GM12872 (cell line): ENCODE data around the gene LRP1B.

Experiments used
- TF ChIP-seq, protein P1 (sequence below): IDR thresholded peaks from 3 replicates; pipeline ENCODE4 v1.5.1; 2011; ENCODE audit warnings: low read depth, mild to moderate bottlenecking, low read length, moderate library complexity; ENCODE audit not compliant: insufficient read depth

LRP1B gene

DNA sequence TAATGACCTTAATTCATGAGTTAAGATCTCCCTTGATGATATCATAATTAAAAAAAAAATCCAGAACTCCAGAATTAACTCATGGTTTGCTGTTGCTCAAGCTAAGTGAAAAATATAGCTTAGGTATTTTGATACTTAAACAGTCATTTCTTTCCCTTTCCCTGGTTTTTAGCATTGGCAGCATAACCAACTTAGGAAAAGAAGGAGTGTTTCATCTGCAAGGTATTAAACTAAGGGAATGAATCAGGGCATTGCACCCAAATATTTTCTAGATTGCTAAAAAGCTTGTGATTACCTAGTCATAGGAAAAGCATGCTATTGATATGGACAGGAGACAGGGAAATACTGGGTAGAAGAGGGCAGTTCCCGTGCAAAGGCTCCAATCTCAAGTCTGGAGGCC lies 207.2 kb downstream of the LRP1B start:
- TF ChIP-seq, protein P1, sequence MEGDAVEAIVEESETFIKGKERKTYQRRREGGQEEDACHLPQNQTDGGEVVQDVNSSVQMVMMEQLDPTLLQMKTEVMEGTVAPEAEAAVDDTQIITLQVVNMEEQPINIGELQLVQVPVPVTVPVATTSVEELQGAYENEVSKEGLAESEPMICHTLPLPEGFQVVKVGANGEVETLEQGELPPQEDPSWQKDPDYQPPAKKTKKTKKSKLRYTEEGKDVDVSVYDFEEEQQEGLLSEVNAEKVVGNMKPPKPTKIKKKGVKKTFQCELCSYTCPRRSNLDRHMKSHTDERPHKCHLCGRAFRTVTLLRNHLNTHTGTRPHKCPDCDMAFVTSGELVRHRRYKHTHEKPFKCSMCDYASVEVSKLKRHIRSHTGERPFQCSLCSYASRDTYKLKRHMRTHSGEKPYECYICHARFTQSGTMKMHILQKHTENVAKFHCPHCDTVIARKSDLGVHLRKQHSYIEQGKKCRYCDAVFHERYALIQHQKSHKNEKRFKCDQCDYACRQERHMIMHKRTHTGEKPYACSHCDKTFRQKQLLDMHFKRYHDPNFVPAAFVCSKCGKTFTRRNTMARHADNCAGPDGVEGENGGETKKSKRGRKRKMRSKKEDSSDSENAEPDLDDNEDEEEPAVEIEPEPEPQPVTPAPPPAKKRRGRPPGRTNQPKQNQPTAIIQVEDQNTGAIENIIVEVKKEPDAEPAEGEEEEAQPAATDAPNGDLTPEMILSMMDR: no peak

DNA sequence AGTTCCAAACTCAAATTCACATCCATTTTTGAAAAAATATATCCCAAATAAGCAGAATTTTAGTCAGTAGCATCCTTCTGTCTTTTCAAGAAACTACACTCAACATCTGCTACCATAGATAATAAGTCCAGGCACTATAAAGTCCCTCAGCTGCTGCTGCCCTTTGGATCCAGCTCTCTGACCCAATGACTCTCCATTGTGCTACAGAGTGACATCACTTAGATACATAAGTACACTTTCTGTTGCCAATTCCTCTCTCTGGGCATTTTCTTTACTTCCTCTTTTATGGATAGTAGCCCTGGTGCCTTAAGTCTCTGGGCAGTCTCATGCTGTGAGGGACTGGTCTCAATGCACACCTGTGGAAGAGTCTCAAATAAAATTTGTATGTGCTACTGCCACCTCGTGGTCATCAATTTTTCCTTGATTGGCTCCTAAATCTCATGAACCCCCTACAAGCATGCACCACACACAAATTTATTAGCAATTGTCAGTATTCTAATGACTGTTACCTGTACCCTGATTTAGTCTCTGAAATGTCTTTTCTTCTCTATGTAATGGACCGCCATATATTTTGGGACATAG lies 219.2 kb downstream of the LRP1B start:
- TF ChIP-seq, protein P1: peak; percentile 46

DNA sequence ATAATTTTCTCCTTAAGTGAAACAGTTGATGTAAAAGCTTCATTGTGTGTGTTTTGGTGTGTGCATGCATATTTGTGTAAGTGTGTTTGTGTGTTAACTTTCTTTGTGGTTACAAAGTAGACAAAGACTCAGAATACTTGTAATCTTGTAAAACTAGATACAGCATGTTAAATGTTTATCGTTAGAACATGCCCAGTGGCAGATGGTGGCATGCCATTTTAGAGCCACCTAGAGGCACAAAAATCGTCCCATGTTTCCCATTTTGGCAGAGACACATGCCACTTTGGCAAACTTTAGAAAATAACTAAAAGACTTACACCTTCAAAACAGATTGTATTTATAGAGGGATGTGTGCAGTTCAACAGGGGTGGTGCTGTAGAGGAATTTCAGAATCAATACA lies 224.1 kb downstream of the LRP1B start:
- TF ChIP-seq, protein P1: no peak

DNA sequence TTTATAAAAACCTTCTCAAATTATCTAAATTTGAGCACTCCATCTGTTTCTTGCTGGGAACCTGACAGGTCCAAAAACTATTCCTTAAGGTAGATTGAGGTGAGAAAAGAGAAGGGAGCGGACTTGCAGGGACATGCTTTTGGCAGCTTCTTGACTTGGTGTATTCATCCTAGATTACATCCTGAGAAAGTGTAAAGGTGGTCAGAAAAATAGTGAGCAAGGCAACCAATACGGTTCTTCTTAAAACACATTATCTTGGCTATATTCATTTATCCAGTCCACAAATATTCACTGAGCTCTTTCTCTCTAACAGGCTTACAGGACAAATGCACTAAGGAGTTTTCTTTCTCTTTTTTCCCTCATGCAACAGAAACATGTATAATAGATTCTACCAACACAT lies 230.0 kb downstream of the LRP1B start:
- TF ChIP-seq, protein P1: no peak

DNA sequence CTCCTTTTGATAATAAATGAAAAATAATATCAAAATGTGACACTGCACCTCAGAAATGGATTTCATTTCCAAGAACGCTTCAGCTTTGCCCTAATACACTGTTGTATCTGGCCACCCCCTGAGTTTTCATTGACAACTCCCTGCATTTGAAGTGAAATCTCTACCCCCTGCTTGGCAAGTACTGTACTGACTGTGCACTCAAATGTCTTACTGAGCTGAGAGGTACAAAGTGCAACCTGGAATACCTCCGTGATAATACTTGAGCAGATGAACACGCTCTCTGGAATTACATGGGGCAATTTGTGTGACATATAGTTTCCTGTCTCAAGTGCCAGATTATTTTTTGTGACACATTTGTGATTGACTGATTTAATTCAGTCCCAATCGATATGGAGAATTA lies 231.1 kb downstream of the LRP1B start:
- TF ChIP-seq, protein P1: no peak

DNA sequence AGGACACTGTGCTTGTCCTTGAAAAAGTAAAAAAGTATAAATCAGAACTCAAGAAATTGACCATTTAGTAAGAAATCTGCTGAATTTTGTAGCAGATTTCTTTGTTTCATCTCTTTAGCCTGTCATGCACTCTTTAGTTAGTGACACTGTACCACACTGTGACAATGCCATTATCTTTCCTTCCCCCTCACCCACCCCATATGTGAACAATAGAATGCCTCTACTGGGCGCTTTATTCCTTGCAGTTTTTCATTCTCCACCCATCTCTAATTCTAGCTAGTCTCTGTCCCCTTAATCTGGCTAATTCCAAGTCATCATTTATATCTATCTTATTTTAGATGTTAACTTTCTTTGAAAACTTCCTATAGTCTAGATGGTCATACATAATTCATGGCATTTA lies 241.0 kb downstream of the LRP1B start:
- TF ChIP-seq, protein P1: no peak

DNA sequence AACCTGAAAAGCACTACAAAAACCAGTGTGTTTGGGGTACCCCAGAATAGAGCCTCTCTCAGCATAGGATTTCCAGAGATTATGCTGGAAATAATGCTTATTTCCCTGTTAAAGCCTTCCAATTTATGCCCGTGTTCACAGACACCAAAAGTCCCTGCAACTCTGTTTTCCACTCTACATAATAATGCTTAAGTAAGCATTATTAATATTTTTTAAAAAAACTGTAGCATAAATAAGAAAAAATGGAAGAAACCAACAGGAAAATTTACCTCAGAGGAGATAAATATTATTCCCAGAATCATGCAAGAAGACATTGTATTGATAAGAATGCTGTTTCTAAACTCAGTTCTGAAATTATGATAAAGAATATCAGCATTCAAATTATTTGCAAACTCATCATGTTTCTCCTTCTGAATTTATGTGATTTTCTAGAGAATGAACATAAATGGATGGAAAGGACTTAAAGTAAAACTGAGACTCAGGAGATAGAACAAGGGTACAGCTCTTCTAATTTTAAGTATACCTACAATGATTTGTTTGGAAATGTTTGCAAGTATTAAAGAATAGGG lies 241.7 kb downstream of the LRP1B start:
- TF ChIP-seq, protein P1: no peak
